ENCODE data around the gene SACM1L. TPM values are rescaled to one million over a fixed set of nuclear protein-coding genes. Genes with fewer than 3 reads are reported as not detected.

The SACM1L gene
- total and polyA plus RNA-seq, 2 of the 13 experiments (the other 11 are each of a cell fraction or from before 2014, with no cell fraction given): 15.1 to 27.8 TPM

DNA sequence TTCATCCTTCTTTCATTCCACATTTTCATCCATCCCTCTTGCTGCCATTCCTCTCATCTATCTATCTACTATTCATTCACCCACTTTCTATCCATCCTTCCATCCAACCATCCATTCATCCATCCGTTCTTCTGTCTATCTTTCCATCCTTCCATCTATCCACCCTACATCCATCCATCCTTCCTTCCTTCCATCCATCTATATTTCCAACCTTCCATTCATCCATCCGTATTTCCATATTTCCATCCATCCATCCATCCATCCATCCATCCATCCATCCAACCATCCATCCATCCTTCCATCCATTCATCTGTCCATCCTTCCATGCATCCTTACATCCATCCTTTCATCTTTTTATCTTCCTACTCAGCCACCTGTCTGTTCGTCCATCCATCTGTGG lies 93.2 kb downstream of the SACM1L start:
- H3K27me3 ChIP-seq (ENCODE audit: control insufficient read depth in 1 of 2, insufficient read depth in 2 of 2, low read length in 2 of 2): peaks cover 0 to 33% of the 10 kb centered on the region in 2 experiments; a peak in 3 of 5 replicates
- DNase-seq (ENCODE audit: low spot score): no peak
- no peak overlapping the region for H3K9ac ChIP-seq (ENCODE audit: insufficient read depth, low read depth, low read length)
- H3K79me2 ChIP-seq (ENCODE audit: insufficient read depth, low read length): no peaks in the 10 kb centered on the region
- H4K20me1 ChIP-seq (ENCODE audit: insufficient read depth, low read length): no peaks in the 10 kb centered on the region
- no peaks in the 10 kb centered on the region for H3K4me1 ChIP-seq (ENCODE audit: insufficient read depth, low read length)
- no peak for ATAC-seq
- no peaks in the 10 kb centered on the region for H3K36me3 ChIP-seq (replicated peaks in 1 of 2; ENCODE audit: control insufficient read depth in 1 of 2, insufficient read depth in 2 of 2, low read length in 2 of 2)
- intact Hi-C loops (cut with micrococcal nuclease; ENCODE audit: unreplicated experiment) (no loop called here), in situ Hi-C loops (cut with HindIII; ENCODE audit: extremely low pct_ligation_motif_present, low pct_unique_long_range_greater_than_20kb) (no loop called here)
- CTCF ChIA-PET (ENCODE audit: low intra/inter-chr PET ratio, low total read pairs): no interaction called here
- TF ChIP-seq, protein P1, sequence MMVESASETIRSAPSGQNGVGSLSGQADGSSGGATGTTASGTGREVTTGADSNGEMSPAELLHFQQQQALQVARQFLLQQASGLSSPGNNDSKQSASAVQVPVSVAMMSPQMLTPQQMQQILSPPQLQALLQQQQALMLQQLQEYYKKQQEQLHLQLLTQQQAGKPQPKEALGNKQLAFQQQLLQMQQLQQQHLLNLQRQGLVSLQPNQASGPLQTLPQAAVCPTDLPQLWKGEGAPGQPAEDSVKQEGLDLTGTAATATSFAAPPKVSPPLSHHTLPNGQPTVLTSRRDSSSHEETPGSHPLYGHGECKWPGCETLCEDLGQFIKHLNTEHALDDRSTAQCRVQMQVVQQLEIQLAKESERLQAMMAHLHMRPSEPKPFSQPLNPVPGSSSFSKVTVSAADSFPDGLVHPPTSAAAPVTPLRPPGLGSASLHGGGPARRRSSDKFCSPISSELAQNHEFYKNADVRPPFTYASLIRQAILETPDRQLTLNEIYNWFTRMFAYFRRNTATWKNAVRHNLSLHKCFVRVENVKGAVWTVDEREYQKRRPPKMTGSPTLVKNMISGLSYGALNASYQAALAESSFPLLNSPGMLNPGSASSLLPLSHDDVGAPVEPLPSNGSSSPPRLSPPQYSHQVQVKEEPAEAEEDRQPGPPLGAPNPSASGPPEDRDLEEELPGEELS (CRISPR knock-in tag; IDR thresholded peaks at IDR 0.05): no peak
- TF ChIP-seq MATR3 (CRISPR knock-in tag; IDR thresholded peaks at IDR 0.05): no peak
- TF ChIP-seq ZNF326 (CRISPR knock-in tag; IDR thresholded peaks at IDR 0.05; ENCODE audit: borderline replicate concordance): no peak
- TF ChIP-seq KLF12 (CRISPR knock-in tag; IDR thresholded peaks at IDR 0.05; ENCODE audit: borderline replicate concordance): no peak
- TF ChIP-seq FOXK2 (IDR thresholded peaks at IDR 0.05): 0 out of 2 replicates have a peak, but pooled peaks have one; percentile 36
- TF ChIP-seq POGZ (CRISPR knock-in tag; IDR thresholded peaks at IDR 0.05): no peak
- TF ChIP-seq SP4 (CRISPR knock-in tag; IDR thresholded peaks at IDR 0.05): no peak
- no peak for TF ChIP-seq TGIF2 (CRISPR knock-in tag; IDR thresholded peaks at IDR 0.05)
- no peak for TF ChIP-seq REL (CRISPR knock-in tag; conservative IDR thresholded peaks at IDR 0.05)
- H2AFZ ChIP-seq (ENCODE audit: low read length): no peak overlapping the region
- POLR2A ChIA-PET: no interaction called here
- no peaks in the 10 kb centered on the region for H3K9me3 ChIP-seq (ENCODE audit: low read length)
- H3K27ac ChIP-seq (ENCODE audit: extremely low read length, insufficient read depth, low read length): no peak overlapping the region
- no peak for FAIRE-seq
- 4% methylated on average over 3 of the region's 3 CpGs for WGBS (ENCODE audit: low lambda C conversion rate)
- H3K4me3 ChIP-seq (replicated peaks in 1 of 3; ENCODE audit: insufficient read depth in 1 of 3, low read depth in 2 of 3, low read length in 3 of 3): no peak overlapping the region
- no peak overlapping the region for H3K4me2 ChIP-seq (ENCODE audit: low read depth, low read length)
- BruUV-seq (replicated peaks): no TSS peak
